PC-3 (cell line): ENCODE measurements around the gene PKP3.

Experiments used
- EZH2 ChIP-seq: fragments of 300-600 bp; sonication (generic); IDR thresholded peaks from one replicate; pipeline ENCODE4 v1.6.1; 2017; ENCODE audit warnings: antibody characterized with exemption, mild to moderate bottlenecking, low read length; ENCODE audit not compliant: unreplicated experiment
- TF ChIP-seq, protein P1 (sequence below): fragments of 300-600 bp; sonication (generic); conservative IDR thresholded peaks from 2 replicates; pipeline ENCODE4 v1.5.1; 2017; ENCODE audit warnings: antibody characterized with exemption, low read depth, mild to moderate bottlenecking, low read length

- TF ChIP-seq, protein P1, sequence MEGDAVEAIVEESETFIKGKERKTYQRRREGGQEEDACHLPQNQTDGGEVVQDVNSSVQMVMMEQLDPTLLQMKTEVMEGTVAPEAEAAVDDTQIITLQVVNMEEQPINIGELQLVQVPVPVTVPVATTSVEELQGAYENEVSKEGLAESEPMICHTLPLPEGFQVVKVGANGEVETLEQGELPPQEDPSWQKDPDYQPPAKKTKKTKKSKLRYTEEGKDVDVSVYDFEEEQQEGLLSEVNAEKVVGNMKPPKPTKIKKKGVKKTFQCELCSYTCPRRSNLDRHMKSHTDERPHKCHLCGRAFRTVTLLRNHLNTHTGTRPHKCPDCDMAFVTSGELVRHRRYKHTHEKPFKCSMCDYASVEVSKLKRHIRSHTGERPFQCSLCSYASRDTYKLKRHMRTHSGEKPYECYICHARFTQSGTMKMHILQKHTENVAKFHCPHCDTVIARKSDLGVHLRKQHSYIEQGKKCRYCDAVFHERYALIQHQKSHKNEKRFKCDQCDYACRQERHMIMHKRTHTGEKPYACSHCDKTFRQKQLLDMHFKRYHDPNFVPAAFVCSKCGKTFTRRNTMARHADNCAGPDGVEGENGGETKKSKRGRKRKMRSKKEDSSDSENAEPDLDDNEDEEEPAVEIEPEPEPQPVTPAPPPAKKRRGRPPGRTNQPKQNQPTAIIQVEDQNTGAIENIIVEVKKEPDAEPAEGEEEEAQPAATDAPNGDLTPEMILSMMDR: no peak
- no peak for TF ChIP-seq EZH2
These were observed 42.6 kb upstream of the PKP3 start for GRCh38 chr11:351411-351810.
